GM12878 (cell line): ENCODE data around the gene CNIH2.

Experiments used
- MTA3 ChIP-seq: IDR thresholded peaks from 2 replicates; pipeline ENCODE4 v1.6.1; 2012; ENCODE audit warnings: low read length, inconsistent platforms, borderline replicate concordance
- NBN ChIP-seq: fragments of 450-650 bp; IDR thresholded peaks from 2 replicates; pipeline ENCODE4 v1.6.1; 2016
- RFX5 ChIP-seq: IDR thresholded peaks from 2 replicates; pipeline ENCODE4 v1.6.1; 2011; ENCODE audit warnings: low read depth, low read length, improper control_type of control experiment
- SP1 ChIP-seq: IDR thresholded peaks from one replicate; pipeline ENCODE4 v1.6.1; 2011; ENCODE audit warnings: low read depth, low read length
- TF ChIP-seq, protein P1 (sequence below): IDR thresholded peaks from 2 replicates; pipeline ENCODE4 v1.6.1; 2011; ENCODE audit warnings: low read depth, low read length, improper control_type of control experiment, borderline replicate concordance

DNA sequence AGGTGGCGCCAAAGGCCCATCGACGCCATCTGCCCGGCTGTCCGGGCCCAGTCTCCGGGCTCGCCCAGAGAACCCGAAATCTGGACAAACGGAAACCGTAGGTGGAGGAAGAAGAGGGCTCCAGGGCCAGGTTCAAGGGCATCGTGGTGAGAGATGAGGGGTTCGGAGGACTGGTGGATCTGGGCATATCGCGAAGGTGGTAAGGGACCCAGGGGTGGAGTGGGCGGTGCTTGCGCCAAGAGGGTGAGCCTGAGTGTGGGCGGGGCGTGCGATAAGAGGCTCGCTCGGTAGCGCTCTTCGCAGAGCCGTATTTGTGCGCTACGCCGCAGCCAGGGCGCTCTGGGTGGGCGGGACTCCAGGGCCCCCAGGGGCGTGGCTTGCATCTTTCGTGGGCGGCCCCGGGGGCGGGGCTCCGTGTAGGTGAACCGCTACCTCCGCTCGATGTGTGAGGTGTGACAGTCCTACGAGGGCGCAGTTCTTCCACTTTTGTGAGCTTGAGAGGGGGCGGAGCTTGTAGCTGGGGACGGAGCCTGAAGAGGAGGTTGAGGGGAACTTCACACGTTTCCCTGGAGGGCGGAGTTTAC, 34.1 kb downstream of the CNIH2 start:
- no peak for TF ChIP-seq MTA3
- TF ChIP-seq SP1 = no peak
- TF ChIP-seq RFX5 = no peak
- peak; percentile 96 for TF ChIP-seq NBN
- TF ChIP-seq, protein P1, sequence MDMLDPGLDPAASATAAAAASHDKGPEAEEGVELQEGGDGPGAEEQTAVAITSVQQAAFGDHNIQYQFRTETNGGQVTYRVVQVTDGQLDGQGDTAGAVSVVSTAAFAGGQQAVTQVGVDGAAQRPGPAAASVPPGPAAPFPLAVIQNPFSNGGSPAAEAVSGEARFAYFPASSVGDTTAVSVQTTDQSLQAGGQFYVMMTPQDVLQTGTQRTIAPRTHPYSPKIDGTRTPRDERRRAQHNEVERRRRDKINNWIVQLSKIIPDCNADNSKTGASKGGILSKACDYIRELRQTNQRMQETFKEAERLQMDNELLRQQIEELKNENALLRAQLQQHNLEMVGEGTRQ = no peak
